Measurements from ENCODE around the gene FAM193B. TPM values are rescaled to one million over a fixed set of nuclear protein-coding genes. Genes with fewer than 3 reads are reported as not detected.

The FAM193B gene
- total and polyA plus RNA-seq, 2 donors (not counting 1 experiment from before 2014, with no cell fraction given): 227 to 301 TPM

DNA sequence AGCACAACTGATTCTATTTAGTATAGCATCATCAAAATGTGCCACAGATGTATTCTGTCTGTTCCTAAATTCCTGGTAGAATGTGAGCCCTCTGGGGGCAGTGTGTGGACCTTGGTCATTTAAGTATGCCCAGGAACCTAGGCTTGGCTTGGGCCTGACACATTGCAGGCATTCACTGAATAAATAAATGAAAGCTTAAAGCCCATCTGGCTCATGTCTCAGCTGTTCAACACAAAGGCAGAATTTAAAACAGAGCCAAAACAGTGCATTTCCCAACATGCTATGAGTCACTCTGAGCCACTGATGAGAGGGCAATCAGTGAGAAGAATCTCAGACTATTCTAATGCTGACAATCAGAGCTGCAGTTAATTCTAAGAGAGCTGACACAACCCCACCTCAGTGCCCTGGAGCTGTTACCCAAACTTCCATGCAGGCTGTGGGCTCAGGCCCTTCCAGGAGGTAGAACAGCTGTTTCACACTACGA, 8.1 kb downstream of the FAM193B start:
- Mint-ChIP-seq H3K9me3 (ENCODE audit: insufficient read depth) (no peaks in the 10 kb centered on the region), H3K27me3 (no peaks in the 10 kb centered on the region), H3K27ac (no peak overlapping the region), H3K4me1 (peaks cover 15% of the 10 kb centered on the region), H3K4me3 (no peak overlapping the region)
- CTCF ChIA-PET: interaction anchor here (1.3 to 1.5 kb wide), 2 partner anchors 8 to 15 kb away, joined by 3 to 4 read pairs; no protein-coding TSS in a partner anchor
- no peak for TF ChIP-seq EZH2 (IDR thresholded peaks at IDR 0.05; ENCODE audit: borderline replicate concordance, insufficient read depth, low read depth, low read length, poor library complexity, severe bottlenecking)
- TF ChIP-seq, protein P1, sequence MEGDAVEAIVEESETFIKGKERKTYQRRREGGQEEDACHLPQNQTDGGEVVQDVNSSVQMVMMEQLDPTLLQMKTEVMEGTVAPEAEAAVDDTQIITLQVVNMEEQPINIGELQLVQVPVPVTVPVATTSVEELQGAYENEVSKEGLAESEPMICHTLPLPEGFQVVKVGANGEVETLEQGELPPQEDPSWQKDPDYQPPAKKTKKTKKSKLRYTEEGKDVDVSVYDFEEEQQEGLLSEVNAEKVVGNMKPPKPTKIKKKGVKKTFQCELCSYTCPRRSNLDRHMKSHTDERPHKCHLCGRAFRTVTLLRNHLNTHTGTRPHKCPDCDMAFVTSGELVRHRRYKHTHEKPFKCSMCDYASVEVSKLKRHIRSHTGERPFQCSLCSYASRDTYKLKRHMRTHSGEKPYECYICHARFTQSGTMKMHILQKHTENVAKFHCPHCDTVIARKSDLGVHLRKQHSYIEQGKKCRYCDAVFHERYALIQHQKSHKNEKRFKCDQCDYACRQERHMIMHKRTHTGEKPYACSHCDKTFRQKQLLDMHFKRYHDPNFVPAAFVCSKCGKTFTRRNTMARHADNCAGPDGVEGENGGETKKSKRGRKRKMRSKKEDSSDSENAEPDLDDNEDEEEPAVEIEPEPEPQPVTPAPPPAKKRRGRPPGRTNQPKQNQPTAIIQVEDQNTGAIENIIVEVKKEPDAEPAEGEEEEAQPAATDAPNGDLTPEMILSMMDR (IDR thresholded peaks at IDR 0.05): no peak
- no peak overlapping the region for H2AFZ ChIP-seq (ENCODE audit: insufficient read depth, low read depth, low read length, poor library complexity, severe bottlenecking)
- H4K20me1 ChIP-seq (ENCODE audit: control insufficient read depth, insufficient read depth, low read length, poor library complexity, severe bottlenecking): peaks cover 73% of the 10 kb centered on the region
- POLR2A ChIA-PET: interaction anchor here (0.6 kb wide), 1 partner anchor 406 kb away, joined by 3 read pairs; no protein-coding TSS in a partner anchor
- no peaks in the 10 kb centered on the region for H3K27me3 ChIP-seq (replicated peaks in 1 of 4; ENCODE audit: control extremely low read depth in 1 of 4, control insufficient read depth in 3 of 4, insufficient read depth in 4 of 4, low read length in 3 of 4)
- no peak for ATAC-seq (ENCODE audit: low read depth)
- H3K4me1 ChIP-seq (ENCODE audit: control insufficient read depth in 2 of 2, insufficient read depth in 2 of 2, low read length in 2 of 2): peaks cover 4 to 9% of the 10 kb centered on the region in 2 donors
- H3K4me2 ChIP-seq (replicated peaks; ENCODE audit: low read depth, low read length, poor library complexity, severe bottlenecking): no peak overlapping the region
- no peak for DNase-seq
- peaks cover 0 to 21% of the 10 kb centered on the region in 2 experiments for H3K36me3 ChIP-seq (replicated peaks in 1 of 2; ENCODE audit: control extremely low read depth in 1 of 2, control insufficient read depth in 1 of 2, extremely low read depth in 1 of 2, insufficient read depth in 2 of 2, low read length in 1 of 2)
- H3K9me3 ChIP-seq (ENCODE audit: control extremely low read depth in 1 of 3, control insufficient read depth in 2 of 3, insufficient read depth in 1 of 3, low read length in 2 of 3): no peaks in the 10 kb centered on the region
- 100% methylated on average over 1 of the region's 1 CpG for WGBS (ENCODE audit: insufficient coverage)
- H3K79me2 ChIP-seq (ENCODE audit: control insufficient read depth, insufficient read depth, low read length): peaks cover 82% of the 10 kb centered on the region
- H3K4me3 ChIP-seq (ENCODE audit: control extremely low read depth in 1 of 5, extremely low read depth in 1 of 5, insufficient read depth in 1 of 5, low read depth in 2 of 5, low read length in 4 of 5): no peak overlapping the region
- no peak overlapping the region for H3K9ac ChIP-seq (ENCODE audit: low read length)
- H3K27ac ChIP-seq (ENCODE audit: low read length in 2 of 2): no peak overlapping the region
- intact Hi-C loops (cut with micrococcal nuclease): no loop called here

DNA sequence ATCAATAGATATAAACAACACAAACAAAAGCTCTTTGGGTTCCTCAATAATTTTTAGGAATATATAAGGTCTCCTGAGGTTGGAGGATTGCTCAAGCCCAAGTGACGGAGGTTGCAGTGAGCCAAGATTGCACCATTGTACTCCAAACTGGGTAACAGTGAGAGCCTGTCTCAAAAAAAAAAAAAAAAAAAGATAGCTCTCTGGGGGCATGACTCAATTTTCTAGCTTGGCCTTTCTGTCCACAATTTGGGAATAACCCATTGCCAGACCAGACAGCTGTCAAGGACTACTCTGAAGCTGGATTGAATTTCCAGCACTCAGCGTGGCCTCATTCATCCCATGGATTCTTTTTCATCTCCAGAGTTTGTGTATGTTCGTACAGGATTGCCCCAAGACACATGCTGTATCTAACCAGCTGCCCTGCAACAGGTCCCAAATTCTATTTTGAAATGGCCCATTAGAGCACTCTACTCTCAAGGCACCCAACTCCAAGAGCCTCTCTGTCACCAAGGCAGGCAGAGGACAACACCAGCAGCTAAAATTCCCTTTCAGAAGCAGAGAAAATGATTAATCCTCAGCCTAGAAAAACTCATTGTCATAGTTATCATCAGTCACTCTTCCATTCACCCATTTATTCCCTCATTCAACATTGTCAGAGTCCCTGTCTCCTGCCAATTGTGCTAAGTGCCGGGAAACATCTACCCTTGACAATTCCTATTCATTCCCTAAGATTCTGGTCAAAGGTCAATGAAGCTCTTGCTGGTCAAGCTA, 8.7 kb downstream of the FAM193B start:
- H3K4me2 ChIP-seq (replicated peaks; ENCODE audit: low read depth, low read length, poor library complexity, severe bottlenecking): no peak overlapping the region
- ChIA-PET CTCF (interaction anchor here (0.7 to 1.5 kb wide), 4 partner anchors 8 to 617 kb away, joined by 3 to 6 read pairs (median 4); no protein-coding TSS in a partner anchor), POLR2A (no interaction called here)
- DNase-seq: no peak
- peaks cover 4 to 9% of the 10 kb centered on the region in 2 donors for H3K4me1 ChIP-seq (ENCODE audit: control insufficient read depth in 2 of 2, insufficient read depth in 2 of 2, low read length in 2 of 2)
- H3K79me2 ChIP-seq (ENCODE audit: control insufficient read depth, insufficient read depth, low read length): peaks cover 82% of the 10 kb centered on the region
- H3K36me3 ChIP-seq (replicated peaks in 1 of 2; ENCODE audit: control extremely low read depth in 1 of 2, control insufficient read depth in 1 of 2, extremely low read depth in 1 of 2, insufficient read depth in 2 of 2, low read length in 1 of 2): peaks cover 0 to 20% of the 10 kb centered on the region in 2 experiments
- H3K4me1 Mint-ChIP-seq: peaks cover 15% of the 10 kb centered on the region
- TF ChIP-seq EZH2 (IDR thresholded peaks at IDR 0.05; ENCODE audit: borderline replicate concordance, insufficient read depth, low read depth, low read length, poor library complexity, severe bottlenecking): no peak
- TF ChIP-seq, protein P1 (IDR thresholded peaks at IDR 0.05): no peak
- H3K27me3 ChIP-seq (replicated peaks in 1 of 4; ENCODE audit: control extremely low read depth in 1 of 4, control insufficient read depth in 3 of 4, insufficient read depth in 4 of 4, low read length in 3 of 4): no peaks in the 10 kb centered on the region
- intact Hi-C loops (cut with micrococcal nuclease): no loop called here
- no peak overlapping the region for H3K4me3 ChIP-seq (ENCODE audit: control extremely low read depth in 1 of 5, extremely low read depth in 1 of 5, insufficient read depth in 1 of 5, low read depth in 2 of 5, low read length in 4 of 5)
- no peaks in the 10 kb centered on the region for H3K27me3 Mint-ChIP-seq
- 100% methylated on average over 3 of the region's 4 CpGs for WGBS (ENCODE audit: insufficient coverage)
- no peak overlapping the region for H3K27ac Mint-ChIP-seq
- H3K9me3 ChIP-seq (ENCODE audit: control extremely low read depth in 1 of 3, control insufficient read depth in 2 of 3, insufficient read depth in 1 of 3, low read length in 2 of 3): no peaks in the 10 kb centered on the region
- no peaks in the 10 kb centered on the region for H3K9me3 Mint-ChIP-seq (ENCODE audit: insufficient read depth)
- no peak overlapping the region for H3K9ac ChIP-seq (ENCODE audit: low read length)
- H2AFZ ChIP-seq (ENCODE audit: insufficient read depth, low read depth, low read length, poor library complexity, severe bottlenecking): no peak overlapping the region
- H3K27ac ChIP-seq (ENCODE audit: low read length in 2 of 2): no peak overlapping the region
- H4K20me1 ChIP-seq (ENCODE audit: control insufficient read depth, insufficient read depth, low read length, poor library complexity, severe bottlenecking): peaks cover 71% of the 10 kb centered on the region
- no peak overlapping the region for H3K4me3 Mint-ChIP-seq
- no peak for ATAC-seq (ENCODE audit: low read depth)
